HG03175 (cell line): ENCODE results near the gene SKAP2.

Experiments used
- ATAC-seq: cut with Tn5 transposase; IDR thresholded peaks from one replicate; pipeline ENCODE4 v1.9.1; 2021; ENCODE audit warnings: mild to moderate bottlenecking, moderate library complexity; ENCODE audit not compliant: unreplicated experiment

Gene SKAP2

DNA sequence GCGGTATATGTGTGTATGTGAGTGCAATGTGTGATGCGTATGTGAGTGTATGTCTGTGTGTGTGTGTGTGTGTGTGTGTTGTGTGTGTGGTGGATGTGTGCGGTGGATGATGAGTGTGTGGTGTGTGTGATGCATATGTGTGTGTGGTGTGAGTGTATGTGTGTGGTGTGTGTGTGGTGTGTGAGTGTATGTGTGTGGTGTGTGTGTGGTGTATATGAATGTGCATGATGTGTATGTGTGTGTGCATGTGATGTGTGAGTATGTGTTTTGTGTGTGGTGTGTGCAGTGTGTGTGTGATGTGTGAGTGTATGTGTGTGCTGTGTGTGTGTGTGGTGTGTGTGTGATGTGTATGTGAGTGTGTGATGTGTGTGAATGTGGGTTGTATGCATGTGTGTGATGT lies 222.0 kb downstream of the SKAP2 start:
- ATAC-seq: no peak

DNA sequence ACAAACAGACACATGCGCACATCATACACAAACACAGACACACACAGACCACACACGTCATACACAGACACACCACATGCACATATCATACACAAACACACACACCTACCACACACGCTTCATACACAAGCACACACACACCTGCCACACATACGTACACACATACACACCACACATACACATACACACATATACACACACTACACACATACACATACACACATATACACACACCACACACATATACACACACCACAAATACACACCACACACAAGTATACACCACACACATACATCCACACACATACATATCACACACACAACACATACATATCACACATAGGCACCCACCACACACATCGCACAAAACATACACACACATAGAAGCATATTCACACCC lies 224.7 kb downstream of the SKAP2 start:
- no peak for ATAC-seq

DNA sequence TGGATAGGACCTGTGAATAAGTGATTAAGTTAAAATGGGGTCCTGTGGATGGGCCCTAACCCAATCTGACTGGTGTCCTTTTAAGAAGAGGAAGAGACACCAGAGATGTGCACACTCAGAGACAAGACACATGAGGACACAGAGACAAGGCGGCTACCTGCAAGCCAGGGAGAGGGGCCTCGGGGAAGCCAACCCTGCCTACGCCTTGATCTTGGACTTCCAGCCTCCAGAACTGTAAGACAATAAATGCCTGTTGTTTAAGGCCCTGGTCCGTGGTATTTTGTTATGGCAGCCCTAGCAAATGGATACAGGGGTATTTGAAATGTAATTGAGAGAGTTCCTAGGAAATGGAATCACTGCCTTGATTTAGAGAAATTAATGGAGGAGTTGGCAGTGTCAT lies 225.3 kb downstream of the SKAP2 start:
- no peak for ATAC-seq

GRCh38 chr7:26638140-26638539 lies 226.2 kb downstream of the SKAP2 start:
- no peak for ATAC-seq

- no peak for ATAC-seq
Observed at GRCh38 chr7:26637610-26638009, 226.8 kb downstream of the SKAP2 start.

GRCh38 chr7:26636808-26637207 lies 227.6 kb downstream of the SKAP2 start:
- ATAC-seq: no peak

GRCh38 chr7:26633557-26633956 lies 230.8 kb downstream of the SKAP2 start:
- ATAC-seq: no peak

DNA sequence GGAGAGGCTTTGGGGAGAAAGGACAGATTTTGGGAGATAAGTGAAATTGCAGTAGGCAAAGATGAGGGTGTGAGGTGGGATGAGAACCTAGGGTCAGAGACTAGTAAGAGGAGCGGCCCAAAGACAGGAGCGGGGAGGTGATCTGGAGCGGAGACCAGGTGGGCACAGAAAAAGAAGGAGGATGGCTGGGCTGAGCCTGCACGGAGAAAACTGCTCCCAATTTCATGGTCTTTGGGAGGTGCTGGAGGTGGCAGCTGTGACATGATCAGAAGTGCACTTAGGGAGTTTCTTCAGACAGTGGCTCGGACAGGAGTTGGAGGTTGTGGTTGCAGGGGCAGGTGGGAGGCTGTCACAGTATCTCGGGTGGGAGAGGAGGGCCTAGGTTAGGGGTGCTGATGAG lies 232.8 kb downstream of the SKAP2 start:
- no peak for ATAC-seq

- ATAC-seq: no peak
Observed at GRCh38 chr7:26630941-26631580, 233.3 kb downstream of the SKAP2 start.

DNA sequence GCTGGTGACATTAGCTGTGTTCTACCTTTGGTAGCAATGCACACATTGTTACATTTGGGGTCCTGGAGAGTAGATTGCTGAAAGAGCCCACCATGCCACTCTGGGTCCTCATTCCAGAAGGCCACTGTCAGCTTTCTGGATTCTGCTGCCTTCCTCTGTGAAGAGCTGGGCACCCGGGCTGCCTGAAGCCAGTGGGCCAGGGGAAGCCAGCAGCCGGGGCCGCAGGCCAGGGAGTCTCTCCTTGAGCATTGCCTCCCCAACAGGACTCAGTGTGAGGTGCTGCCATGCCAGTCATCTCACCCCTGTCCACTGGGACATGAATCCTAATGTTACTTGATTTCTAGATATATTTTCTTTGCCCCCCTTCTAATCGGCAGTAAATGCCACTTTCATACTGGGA lies 234.0 kb downstream of the SKAP2 start:
- no peak for ATAC-seq

DNA sequence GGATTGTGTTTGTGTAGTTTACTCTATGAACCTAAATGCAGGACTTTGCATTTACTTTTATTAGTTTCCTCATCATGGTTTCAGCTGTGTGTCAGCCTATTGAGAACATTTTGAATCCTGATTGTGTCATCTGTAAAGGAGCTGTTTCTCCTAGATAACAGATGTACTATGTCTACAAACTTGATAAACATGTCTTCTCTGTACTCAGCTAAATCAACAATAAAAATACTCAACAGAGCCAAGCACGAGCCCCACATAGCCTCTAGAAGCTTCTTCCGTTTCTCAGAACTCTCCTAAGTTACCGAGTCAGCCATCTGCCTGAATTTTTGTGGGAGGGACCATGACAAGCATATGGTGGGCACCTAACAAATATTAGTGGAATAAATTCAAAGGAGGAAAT lies 234.7 kb downstream of the SKAP2 start:
- ATAC-seq: no peak

DNA sequence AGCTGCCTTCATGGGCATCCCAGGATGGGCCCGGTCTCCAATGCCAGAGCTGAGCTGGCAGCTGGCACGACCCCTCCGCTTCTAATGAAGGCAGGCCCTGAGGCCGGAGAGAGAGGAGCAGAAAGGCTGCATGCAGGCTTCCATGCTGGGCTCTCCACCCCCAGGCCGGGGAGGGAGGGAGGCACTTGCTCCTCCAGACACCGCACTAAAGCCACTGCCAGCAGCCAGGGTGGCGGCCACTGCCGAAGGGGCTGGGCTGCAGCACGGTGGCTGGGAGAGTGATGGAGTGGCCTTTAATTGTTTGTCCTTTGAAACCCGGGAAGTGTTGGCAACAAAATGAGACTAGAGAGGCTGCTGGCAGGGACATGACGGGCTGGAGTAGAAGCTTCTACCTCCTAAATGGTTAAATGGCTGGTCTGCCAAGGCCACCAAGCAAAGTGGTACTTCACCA lies 236.5 kb downstream of the SKAP2 start:
- ATAC-seq: no peak

- no peak for ATAC-seq
Observed at GRCh38 chr7:26627221-26627620, 237.2 kb downstream of the SKAP2 start.

GRCh38 chr7:26626687-26627086 lies 237.7 kb downstream of the SKAP2 start:
- no peak for ATAC-seq

DNA sequence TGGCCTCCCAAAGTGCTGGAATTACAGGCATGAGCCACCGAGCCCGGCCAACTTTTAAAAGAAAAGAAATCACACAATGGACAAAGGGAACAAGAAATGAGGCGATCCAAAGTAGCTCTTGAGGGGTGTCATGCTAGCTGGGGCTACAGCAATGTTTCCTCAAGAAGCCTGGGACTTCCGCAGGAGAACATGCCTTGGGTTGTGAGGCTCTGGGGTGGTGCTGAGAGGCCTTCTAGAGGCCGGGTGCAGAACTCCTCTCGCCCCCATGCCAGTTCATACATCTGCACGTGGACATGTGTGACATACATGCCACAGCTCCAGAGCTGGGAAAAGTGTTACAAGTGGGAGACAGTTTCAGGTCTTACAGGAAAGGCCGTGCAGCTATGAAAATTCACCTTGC lies 238.2 kb downstream of the SKAP2 start:
- ATAC-seq: no peak

DNA sequence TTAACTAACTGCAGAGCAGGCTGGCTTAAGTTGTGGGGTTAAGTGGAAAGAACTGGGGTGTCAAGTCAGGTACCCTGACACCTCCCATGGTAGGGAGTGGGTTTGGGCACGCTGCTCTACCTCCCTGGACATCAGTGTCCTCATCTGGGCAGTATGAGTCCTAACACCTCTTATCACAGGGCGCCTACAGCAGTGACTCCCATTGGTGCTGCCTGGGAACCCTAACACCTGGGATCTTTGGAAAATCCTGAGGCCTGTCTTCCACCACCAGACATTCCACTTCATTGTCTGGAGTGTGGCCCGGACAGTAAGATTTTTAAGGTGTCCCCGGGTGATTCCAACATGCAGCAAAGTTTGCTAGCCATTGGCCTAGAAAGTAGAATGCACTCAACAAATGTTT lies 239.1 kb downstream of the SKAP2 start:
- ATAC-seq: no peak

- ATAC-seq: no peak
Observed at GRCh38 chr7:26624839-26625238, 239.6 kb downstream of the SKAP2 start.

DNA sequence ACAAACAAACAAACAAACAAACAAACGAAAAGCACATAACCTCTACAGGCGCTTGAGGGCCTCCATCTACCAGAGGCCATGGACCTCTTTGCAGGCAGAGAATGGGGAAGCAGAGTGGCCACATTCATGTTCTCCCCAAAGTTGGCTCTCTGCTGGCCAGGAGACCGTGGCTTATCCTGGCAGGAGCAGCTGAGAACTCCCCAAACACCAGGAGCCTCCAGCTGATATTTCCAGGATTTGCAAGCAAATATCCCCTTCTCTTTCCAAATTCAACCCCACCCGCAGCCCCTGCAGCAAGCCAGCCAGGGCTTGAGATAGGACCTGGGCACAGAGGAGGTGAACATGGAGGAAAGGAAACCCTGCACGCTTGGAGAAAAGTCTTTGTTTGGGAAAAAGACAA lies 240.0 kb downstream of the SKAP2 start:
- ATAC-seq: no peak

DNA sequence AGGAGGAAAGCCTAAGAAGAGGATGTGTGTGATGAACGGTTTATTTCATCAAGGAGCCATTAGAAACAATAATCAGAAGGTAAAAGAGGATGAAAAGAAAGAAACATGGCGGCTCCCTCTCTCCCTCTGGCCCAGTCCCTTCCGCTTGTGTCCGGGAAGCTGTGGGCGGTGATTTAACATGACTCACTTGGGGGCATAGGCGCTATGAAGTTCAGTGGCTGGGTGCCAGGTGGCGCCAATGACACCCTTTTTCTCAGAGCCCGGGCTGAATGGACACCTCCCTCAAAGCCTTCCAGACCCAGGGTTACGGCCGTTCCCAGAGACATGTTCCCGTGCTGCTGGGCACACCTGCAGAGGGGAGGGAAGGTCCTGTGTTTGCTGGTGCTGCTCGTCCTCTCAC lies 244.0 kb downstream of the SKAP2 start:
- no peak for ATAC-seq

DNA sequence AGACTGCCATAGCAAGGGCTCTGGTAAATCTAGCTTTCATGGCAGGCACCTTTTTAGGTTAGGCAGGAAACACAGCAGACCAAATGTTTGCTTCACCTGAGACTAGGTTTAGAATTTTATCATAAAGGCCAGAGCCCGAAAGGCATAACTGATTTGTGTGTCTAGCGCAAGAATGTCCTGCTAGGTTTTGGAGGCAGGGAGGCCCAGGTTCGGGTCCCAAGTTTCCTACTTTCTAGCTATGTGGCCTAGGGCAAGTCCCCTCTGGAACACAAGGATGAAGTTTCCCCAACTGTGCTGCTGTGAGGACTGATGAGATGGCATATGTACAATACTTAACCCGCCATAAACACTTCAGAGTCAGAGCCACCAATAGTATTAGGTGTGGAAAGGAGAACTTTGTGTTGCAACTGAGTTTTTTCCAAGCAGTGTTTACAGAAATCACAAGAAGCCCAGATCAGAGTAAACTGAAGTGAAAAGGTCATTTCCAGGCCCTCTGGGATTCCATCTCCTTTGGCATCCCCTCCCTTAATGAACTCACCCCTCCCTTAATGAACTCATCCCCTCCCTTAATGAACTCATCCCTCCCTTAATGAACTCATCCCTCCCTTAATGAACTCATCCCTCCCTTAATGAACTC lies 244.9 kb downstream of the SKAP2 start:
- no peak for ATAC-seq

- ATAC-seq: no peak
Observed at GRCh38 chr7:26618898-26619297, 245.5 kb downstream of the SKAP2 start.

GRCh38 chr7:26618449-26618848 lies 245.9 kb downstream of the SKAP2 start:
- no peak for ATAC-seq
